GM12878 (cell line): ENCODE results near the gene ENTPD6. TPM values are rescaled to one million over a fixed set of nuclear protein-coding genes. Genes with fewer than 3 reads are reported as not detected.

Experiments used
- MXI1 ChIP-seq: fragments of 150-350 bp; IDR thresholded peaks from 2 replicates; pipeline ENCODE4 v1.6.1; 2011; ENCODE audit warnings: low read depth, mild to moderate bottlenecking, inconsistent platforms, low read length, improper control_type of control experiment
- NFYA ChIP-seq: IDR thresholded peaks from 2 replicates; pipeline ENCODE4 v1.6.1; 2011; ENCODE audit warnings: low read depth, mild to moderate bottlenecking, low read length, improper control_type of control experiment, borderline replicate concordance
- NFYB ChIP-seq: IDR thresholded peaks from 2 replicates; pipeline ENCODE4 v1.6.1; 2011; ENCODE audit warnings: low read depth, mild to moderate bottlenecking, low read length, improper control_type of control experiment, moderate library complexity; ENCODE audit not compliant: insufficient read depth
- PBX3 ChIP-seq: IDR thresholded peaks from 2 replicates; pipeline ENCODE4 v1.6.1; 2011; ENCODE audit warnings: mild to moderate bottlenecking, low read depth, low read length, moderate library complexity; ENCODE audit not compliant: insufficient replicate concordance
- STAT1 ChIP-seq: fragments of 450-650 bp; conservative IDR thresholded peaks from 2 replicates; pipeline ENCODE4 v1.6.1; 2014; ENCODE audit warnings: antibody characterized with exemption, mild to moderate bottlenecking
- TARDBP ChIP-seq: IDR thresholded peaks from 2 replicates; pipeline ENCODE4 v1.6.1; 2016; ENCODE audit warnings: borderline replicate concordance
- USF1 ChIP-seq: IDR thresholded peaks from 2 replicates; pipeline ENCODE4 v1.6.1; 2011; ENCODE audit warnings: borderline replicate concordance, low read depth, mild to moderate bottlenecking, moderate library complexity, mixed read lengths, low read length; ENCODE audit not compliant: insufficient read depth; ENCODE audit errors: extremely low read length
- ZBTB4 ChIP-seq: fragments of 450-650 bp; formaldehyde crosslinking; IDR thresholded peaks from 2 replicates; pipeline ENCODE4 v1.4.0; 2022; ENCODE audit warnings: mild to moderate bottlenecking, moderate library complexity
- ZBTB40 ChIP-seq: fragments of 450-650 bp; IDR thresholded peaks from 2 replicates; pipeline ENCODE4 v1.6.1; 2016; ENCODE audit warnings: mild to moderate bottlenecking, moderate library complexity, borderline replicate concordance
- polyA plus RNA-seq, 11 experiments: library from polyadenylated mRNA; depleted of rRNA in 4 of 11; unstranded in 6 of 11; stranded (reverse) in 5 of 11; fragments of >200 nt; fragmentation: Nextera tagmentation in 4 of 11; fragmentation: Illumina TruSeq in 1 of 11; extraction: Ambion mirVana in 4 of 11; extraction: Trizol in 1 of 11; gene quantifications; 1 replicate in 1 of 11; 2 replicates in 10 of 11; pipeline versions ENCODE4 v1.2.1 to v1.2.3, GENCODE V29; 2011 to 2016; ENCODE audit warnings: inconsistent platforms in 2 of 11, missing spikeins in 2 of 11, low read depth in 1 of 11
- total RNA-seq, 4 experiments: library from RNA; depleted of rRNA in 3 of 4; stranded (reverse); fragments of >200 nt in 3 of 4; fragmentation: Illumina TruSeq in 1 of 4; extraction: Trizol in 1 of 4; gene quantifications; 2 replicates each; pipeline versions ENCODE4 v1.2.1 to v1.2.3, GENCODE V29; 2013 to 2021

The ENTPD6 gene
- total and polyA plus RNA-seq, 10 of the 15 experiments (the other 5 are each of a cell fraction or from before 2014, with no cell fraction given): 0.53 to 45.4 (median 31.1) TPM

- TF ChIP-seq PBX3: no peak
- TF ChIP-seq STAT1: no peak
- no peak for TF ChIP-seq ZBTB4 (CRISPR knock-in tag)
- no peak for TF ChIP-seq ZBTB40
- no peak for TF ChIP-seq MXI1
- TF ChIP-seq NFYA: no peak
- no peak for TF ChIP-seq USF1
- no peak for TF ChIP-seq TARDBP
- no peak for TF ChIP-seq NFYB
Measured at GRCh38 chr20:25150016-25150415, 45.5 kb upstream of the ENTPD6 start (continued).
